Measurements from ENCODE around the gene MTM1. TPM values are rescaled to one million over a fixed set of nuclear protein-coding genes. Genes with fewer than 3 reads are reported as not detected.
A peak's percentile ranks its signal among the peaks of the same experiment; 100 is the strongest.

Gene MTM1
- total RNA-seq, 4 donors from 2014 or later, result 15.4 to 18.4 (median 16.7) TPM

DNA sequence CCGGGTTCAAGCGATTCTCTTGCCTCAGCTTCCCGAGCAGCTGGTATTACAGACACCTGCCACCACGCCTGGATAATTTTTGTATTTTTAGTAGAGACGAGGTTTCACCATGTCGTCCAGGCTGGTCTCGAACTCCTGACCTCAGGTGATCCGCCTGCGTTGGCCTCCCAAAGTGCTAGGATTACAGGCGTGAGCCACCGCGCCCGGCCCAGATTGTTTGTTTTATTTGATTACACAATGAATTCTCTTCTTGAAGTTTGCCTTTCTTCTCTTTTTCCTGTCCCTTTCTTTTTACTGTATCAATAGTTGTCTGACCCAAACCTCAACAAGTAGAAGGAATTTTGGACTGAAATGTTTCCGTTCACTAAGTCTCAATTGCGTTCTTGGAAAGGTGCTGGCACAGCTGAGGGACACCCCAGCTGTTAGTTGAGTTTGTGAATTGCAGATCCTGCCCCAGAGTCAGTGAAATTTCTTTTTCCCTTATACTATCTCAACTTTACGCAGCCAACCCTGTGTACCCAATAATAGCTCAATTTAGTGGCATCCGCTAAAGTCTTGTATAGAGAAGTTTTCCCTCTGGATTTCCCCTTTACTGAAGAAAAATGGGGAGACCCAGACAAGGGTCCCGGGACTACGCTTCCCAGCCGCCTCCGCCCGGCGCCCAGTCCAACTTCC lies 639 bp upstream of the MTM1 start:
- no peaks in the 10 kb centered on the region for H3K9me3 ChIP-seq
- H3K4me1 ChIP-seq, result peaks cover 27% of the 10 kb centered on the region
- no peaks in the 10 kb centered on the region for H3K27me3 ChIP-seq
- TF ChIP-seq POLR2AphosphoS5 (IDR thresholded peaks at IDR 0.05), result no peak
- no peak for TF ChIP-seq POLR2A (IDR thresholded peaks at IDR 0.05)
- TF ChIP-seq EP300 (IDR thresholded peaks at IDR 0.05), result no peak
- TF ChIP-seq, protein P1, sequence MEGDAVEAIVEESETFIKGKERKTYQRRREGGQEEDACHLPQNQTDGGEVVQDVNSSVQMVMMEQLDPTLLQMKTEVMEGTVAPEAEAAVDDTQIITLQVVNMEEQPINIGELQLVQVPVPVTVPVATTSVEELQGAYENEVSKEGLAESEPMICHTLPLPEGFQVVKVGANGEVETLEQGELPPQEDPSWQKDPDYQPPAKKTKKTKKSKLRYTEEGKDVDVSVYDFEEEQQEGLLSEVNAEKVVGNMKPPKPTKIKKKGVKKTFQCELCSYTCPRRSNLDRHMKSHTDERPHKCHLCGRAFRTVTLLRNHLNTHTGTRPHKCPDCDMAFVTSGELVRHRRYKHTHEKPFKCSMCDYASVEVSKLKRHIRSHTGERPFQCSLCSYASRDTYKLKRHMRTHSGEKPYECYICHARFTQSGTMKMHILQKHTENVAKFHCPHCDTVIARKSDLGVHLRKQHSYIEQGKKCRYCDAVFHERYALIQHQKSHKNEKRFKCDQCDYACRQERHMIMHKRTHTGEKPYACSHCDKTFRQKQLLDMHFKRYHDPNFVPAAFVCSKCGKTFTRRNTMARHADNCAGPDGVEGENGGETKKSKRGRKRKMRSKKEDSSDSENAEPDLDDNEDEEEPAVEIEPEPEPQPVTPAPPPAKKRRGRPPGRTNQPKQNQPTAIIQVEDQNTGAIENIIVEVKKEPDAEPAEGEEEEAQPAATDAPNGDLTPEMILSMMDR (IDR thresholded peaks at IDR 0.05), result no peak
- no peaks in the 10 kb centered on the region for H3K36me3 ChIP-seq
- peak overlapping the region; percentile 73 for H3K4me3 ChIP-seq
- DNase-seq (ENCODE audit: low spot score in 2 of 2), result no peak
- H3K27ac ChIP-seq, result no peak overlapping the region
- 71% methylated on average over 23 of the region's 23 CpGs for WGBS

DNA sequence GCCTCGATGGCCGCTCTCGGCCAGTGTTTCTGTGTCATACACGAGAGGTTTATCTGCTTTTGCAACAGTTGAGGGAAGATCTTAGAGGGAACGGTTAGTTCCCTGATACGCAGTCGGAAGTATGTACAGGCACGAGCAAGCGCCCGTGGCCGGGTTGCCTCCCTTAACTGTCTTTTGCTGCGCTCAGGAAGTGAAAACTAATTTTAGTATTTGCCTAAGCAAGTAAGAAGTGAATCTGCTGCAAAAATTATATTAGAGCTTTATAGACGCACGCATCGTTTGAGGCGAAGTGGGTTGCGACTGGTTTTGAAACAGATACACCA lies 695 bp downstream of the MTM1 start:
- H3K27ac ChIP-seq, result peak overlapping the region; percentile 88
- H3K4me3 ChIP-seq, result peak overlapping the region; percentile 73
- H3K4me1 ChIP-seq, result peaks cover 36% of the 10 kb centered on the region
- H3K27me3 ChIP-seq, result no peaks in the 10 kb centered on the region
- DNase-seq (ENCODE audit: low spot score in 2 of 2), result no peak
- H3K36me3 ChIP-seq, result no peaks in the 10 kb centered on the region
- no peak for TF ChIP-seq POLR2AphosphoS5 (IDR thresholded peaks at IDR 0.05)
- no peak for TF ChIP-seq POLR2A (IDR thresholded peaks at IDR 0.05)
- TF ChIP-seq, protein P1 (IDR thresholded peaks at IDR 0.05), result no peak
- TF ChIP-seq EP300 (IDR thresholded peaks at IDR 0.05), result no peak
- H3K9me3 ChIP-seq, result no peaks in the 10 kb centered on the region
- WGBS, result 62% methylated on average over 14 of the region's 17 CpGs

DNA sequence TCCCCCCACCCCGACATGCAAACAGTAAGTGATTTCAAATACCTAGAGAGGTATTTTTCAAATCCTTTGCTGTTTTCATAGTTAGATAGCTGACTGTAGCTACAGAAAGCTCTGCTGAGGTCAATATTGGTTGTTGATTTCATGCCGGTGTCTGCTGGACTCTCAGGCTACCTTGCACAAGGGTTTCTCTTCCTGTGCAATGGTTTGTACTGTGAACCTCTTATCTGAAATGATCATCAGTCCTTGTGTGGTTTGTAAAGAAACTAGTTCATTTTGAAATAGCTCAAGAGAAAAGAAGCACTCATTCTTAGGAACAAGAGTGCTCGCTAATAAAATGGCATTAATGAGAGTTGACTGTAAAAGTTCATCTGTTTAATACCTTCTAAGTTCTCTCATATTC lies 2.1 kb downstream of the MTM1 start:
- Histone ChIP-seq H3K4me1 (peaks cover 43% of the 10 kb centered on the region), H3K36me3 (no peaks in the 10 kb centered on the region), H3K9me3 (no peaks in the 10 kb centered on the region), H3K4me3 (peak overlapping the region; percentile 1), H3K27me3 (no peaks in the 10 kb centered on the region), H3K27ac (no peak overlapping the region)
- TF ChIP-seq EP300 (IDR thresholded peaks at IDR 0.05) (no peak), POLR2AphosphoS5 (IDR thresholded peaks at IDR 0.05) (no peak), POLR2A (IDR thresholded peaks at IDR 0.05) (no peak)
- TF ChIP-seq, protein P1 (IDR thresholded peaks at IDR 0.05), result no peak
- no peak for DNase-seq (ENCODE audit: low spot score in 2 of 2)
- 70% methylated on average over 3 of the region's 3 CpGs for WGBS

DNA sequence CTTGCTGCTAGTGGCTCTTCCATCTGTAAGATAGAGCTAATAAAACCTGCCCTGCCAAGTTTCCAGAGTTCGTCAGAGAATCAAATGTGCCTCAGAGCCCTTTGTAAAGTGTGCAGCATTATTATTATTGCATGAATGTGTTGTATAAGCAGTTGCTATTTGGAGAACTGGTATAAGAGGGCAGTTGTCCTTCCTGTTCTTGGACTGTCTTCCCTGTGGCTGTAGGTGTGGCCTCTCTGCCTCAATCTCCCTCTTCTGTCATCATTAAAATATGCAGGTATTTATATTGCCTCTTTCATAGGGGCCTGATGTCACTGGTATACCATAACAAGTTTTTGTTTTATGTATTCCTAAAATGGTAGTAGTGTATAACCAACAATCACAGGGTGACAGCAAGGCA lies 3.8 kb downstream of the MTM1 start:
- Histone ChIP-seq H3K4me1 (peaks cover 43% of the 10 kb centered on the region), H3K27me3 (no peaks in the 10 kb centered on the region), H3K4me3 (no peak overlapping the region), H3K9me3 (no peaks in the 10 kb centered on the region), H3K27ac (peak overlapping the region; percentile 18), H3K36me3 (no peaks in the 10 kb centered on the region)
- DNase-seq (ENCODE audit: low spot score in 2 of 2), result no peak
- WGBS, result 19% methylated on average over 1 of the region's 1 CpG
- TF ChIP-seq, protein P1 (IDR thresholded peaks at IDR 0.05), result no peak
- TF ChIP-seq POLR2AphosphoS5 (IDR thresholded peaks at IDR 0.05) (no peak), EP300 (IDR thresholded peaks at IDR 0.05) (no peak), POLR2A (IDR thresholded peaks at IDR 0.05) (no peak)

DNA sequence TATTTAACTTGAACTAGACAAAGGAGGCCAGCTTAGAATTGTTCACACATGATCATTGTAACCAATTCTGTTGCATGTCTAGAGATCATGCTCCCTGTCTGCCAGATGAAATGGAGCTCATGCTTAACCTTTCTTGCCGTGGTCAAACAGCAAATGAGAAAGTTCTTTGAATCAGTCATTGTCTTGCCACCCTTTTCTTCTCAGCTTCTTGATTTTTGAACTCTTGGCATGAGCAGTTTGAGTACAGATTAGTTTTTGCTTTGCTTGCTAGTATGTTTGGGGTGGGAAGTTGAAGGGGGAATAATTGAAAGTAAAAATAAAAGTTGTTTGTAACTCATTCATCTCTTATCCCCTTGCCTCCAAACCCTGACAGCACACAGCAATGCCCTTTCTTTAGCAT lies 4.7 kb downstream of the MTM1 start:
- H3K4me1 ChIP-seq, result peaks cover 43% of the 10 kb centered on the region
- WGBS, result 38% methylated on average over 1 of the region's 1 CpG
- TF ChIP-seq, protein P1 (IDR thresholded peaks at IDR 0.05), result no peak
- TF ChIP-seq EP300 (IDR thresholded peaks at IDR 0.05) (no peak), POLR2A (IDR thresholded peaks at IDR 0.05) (no peak), POLR2AphosphoS5 (IDR thresholded peaks at IDR 0.05) (no peak)
- no peaks in the 10 kb centered on the region for H3K36me3 ChIP-seq
- H3K4me3 ChIP-seq, result no peak overlapping the region
- H3K27ac ChIP-seq, result no peak overlapping the region
- no peak for DNase-seq (ENCODE audit: low spot score in 2 of 2)
- H3K9me3 ChIP-seq, result no peaks in the 10 kb centered on the region
- H3K27me3 ChIP-seq, result no peaks in the 10 kb centered on the region
